Endothelial cell of umbilical vein (primary cell): ENCODE measurements around the gene RADIL.

Experiments
- EZH2 ChIP-seq: IDR thresholded peaks from 2 replicates; pipeline ENCODE4 v1.6.1; 2012; ENCODE audit warnings: borderline replicate concordance, low read depth, mild to moderate bottlenecking, moderate library complexity, low read length, inconsistent platforms; ENCODE audit not compliant: severe bottlenecking
- POLR2A ChIP-seq: IDR thresholded peaks from 2 replicates; pipeline ENCODE4 v1.6.1; 2012; ENCODE audit warnings: low read depth, mild to moderate bottlenecking, control low read depth, low read length
- POLR2AphosphoS5 ChIP-seq: IDR thresholded peaks from 2 replicates; pipeline ENCODE4 v1.6.1; 2012; ENCODE audit warnings: low read depth, mild to moderate bottlenecking, control low read depth, low read length, moderate library complexity; ENCODE audit not compliant: insufficient read depth
- TF ChIP-seq, protein P1 (sequence below), 2 donors: IDR thresholded peaks; 1 replicate in 1 of 2; 2 replicates in 1 of 2; pipeline ENCODE4 v1.5.1; 2011; ENCODE audit warnings: low read length in 2 of 2, mild to moderate bottlenecking in 2 of 2, moderate library complexity in 2 of 2, control low read depth in 1 of 2, inconsistent platforms in 1 of 2, low read depth in 1 of 2; ENCODE audit not compliant: insufficient read depth in 1 of 2; ENCODE audit errors: extremely low read depth in 1 of 2

DNA sequence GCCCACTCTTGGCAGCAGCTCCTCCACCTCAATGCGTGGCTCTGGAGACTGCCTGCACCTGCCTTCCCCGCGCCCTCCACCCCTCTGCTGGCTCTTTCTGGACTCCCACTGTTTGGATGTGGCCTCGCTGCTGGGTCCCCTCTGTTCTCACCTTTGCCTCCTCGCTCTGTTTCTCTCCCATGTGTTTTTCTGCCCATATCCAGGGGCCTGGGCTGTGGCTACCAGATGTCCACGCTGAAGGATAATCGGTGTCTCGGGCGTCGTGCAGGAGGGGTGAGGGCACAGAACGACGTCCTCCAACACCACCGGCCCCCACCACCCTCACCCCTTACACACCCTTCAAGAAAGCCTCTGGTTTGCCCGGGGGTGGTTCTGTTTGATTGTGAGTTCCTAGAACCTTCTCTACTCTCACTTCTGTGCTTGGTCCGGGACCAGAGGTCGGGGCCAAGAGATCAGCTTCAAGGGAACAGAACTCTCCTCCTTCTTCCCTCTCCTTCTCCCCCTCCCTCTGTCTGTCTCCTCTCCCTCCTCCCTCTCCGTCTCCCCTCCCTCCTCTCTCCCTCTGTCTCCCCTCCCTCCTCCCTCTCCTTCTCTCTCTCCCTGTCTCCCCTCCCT lies 76.4 kb downstream of the RADIL start:
- TF ChIP-seq, protein P1, sequence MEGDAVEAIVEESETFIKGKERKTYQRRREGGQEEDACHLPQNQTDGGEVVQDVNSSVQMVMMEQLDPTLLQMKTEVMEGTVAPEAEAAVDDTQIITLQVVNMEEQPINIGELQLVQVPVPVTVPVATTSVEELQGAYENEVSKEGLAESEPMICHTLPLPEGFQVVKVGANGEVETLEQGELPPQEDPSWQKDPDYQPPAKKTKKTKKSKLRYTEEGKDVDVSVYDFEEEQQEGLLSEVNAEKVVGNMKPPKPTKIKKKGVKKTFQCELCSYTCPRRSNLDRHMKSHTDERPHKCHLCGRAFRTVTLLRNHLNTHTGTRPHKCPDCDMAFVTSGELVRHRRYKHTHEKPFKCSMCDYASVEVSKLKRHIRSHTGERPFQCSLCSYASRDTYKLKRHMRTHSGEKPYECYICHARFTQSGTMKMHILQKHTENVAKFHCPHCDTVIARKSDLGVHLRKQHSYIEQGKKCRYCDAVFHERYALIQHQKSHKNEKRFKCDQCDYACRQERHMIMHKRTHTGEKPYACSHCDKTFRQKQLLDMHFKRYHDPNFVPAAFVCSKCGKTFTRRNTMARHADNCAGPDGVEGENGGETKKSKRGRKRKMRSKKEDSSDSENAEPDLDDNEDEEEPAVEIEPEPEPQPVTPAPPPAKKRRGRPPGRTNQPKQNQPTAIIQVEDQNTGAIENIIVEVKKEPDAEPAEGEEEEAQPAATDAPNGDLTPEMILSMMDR (IDR thresholded peaks at IDR 0.05; ENCODE audit: extremely low read depth in 1 of 2, insufficient read depth in 1 of 2, low read depth in 1 of 2, low read length in 2 of 2): no peak
- TF ChIP-seq POLR2A (no peak), EZH2 (no peak), POLR2AphosphoS5 (no peak)
